Activated T-cell treated with anti-CD3 and anti-CD28 coated beads for 24 hours (primary cell): ENCODE data around the gene AWAT2.
"Not testable (repeated sequence)": the region's sequence is repeated elsewhere in the genome, so short reads cannot be mapped to it uniquely, and the experiment has no call there.

Experiments used
- DNase-seq: peaks from one replicate; pipeline ENCODE4 v3.0.0-alpha.2; 2020; ENCODE audit warnings: low read depth

Gene AWAT2

DNA sequence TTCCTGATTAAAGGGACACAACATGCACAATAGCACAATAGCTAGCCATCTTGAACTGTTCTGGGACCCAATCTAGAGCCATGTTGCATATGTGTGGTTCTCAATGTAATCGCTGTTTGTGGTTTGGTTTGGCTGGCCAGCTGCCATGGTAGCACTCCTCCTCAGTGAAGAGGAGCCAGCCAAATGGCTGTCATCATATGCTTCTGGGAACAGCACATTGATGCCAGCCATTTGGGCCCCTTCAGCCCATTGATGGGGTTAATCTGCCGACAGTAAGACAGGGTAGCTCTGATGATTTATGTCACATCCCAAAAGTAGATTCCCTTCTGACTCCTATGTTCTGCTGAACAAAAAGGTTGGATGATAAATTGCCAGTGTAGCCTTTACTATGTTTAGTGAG is 48.5 kb downstream of the AWAT2 start:
- no peak for DNase-seq

DNA sequence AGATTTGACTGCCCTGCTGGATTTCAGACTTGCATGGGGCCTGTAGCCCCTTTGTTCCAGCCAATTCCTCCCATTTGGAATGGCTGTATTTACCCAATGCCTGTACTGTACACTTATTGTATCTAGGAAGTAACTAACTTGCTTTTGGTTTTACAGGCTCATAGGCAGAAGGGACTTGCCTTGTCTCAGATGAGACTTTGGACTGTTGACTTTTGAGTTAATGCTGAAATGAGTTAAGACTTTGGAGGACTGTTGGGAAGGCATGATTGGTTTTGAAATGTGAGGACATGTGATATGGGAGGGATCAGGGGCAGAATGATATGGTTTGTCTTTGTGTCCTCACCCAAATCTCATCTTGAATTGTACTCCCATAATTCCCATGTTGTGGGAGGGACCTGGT is 51.4 kb downstream of the AWAT2 start:
- not testable (repeated sequence) for DNase-seq

DNA sequence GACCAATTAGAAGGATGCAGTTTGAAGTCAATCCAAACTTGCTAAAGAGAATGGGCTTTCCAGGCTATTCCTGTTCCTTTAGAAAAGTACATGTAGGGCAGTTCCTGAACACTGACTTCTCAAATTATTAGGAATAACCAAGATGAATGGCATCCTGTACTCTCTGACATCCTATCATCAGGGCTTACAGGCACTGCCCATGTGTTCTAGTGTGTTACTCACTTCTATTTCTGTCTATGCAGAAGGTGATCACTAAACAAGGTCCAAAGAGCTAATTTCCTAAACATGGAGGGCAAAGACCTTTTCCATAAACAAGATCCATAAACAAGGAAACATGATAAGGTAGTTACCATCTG is 53.6 kb downstream of the AWAT2 start:
- no peak for DNase-seq

DNA sequence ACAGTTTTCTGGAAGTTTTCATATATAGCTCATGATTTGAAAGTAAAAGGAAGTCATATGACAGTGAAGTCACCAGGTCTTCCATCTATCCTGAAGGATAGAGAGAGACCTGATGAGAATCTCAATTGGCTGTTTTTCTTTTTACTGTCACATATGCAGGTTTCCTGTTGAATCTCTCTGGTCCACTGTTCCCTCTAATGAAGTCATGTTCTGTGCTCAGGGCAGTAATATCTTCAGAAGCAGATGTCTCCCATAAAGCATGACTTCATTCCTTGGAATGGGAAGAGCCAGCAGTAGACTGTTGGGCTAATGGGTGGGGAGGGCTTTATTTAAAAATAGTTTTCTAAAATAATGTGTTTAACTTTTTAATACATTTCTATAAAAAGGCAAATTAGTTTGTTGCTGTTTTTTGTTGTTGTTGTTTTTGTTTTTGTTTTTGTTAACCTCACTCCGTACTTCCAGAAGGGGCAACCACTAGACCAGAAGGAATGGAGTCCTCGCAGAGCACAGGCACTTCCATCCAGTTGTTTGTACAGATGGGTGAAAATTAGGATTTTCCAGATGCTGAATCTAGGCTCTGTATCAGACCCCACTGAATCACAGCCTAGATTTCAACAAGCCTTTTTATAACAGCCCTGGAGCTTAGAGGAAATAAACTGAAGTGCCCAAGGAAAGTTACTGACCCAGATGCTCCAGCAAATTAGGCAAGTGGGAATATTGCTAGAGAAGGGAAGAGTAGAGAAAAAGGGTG is 54.2 kb downstream of the AWAT2 start:
- no peak for DNase-seq

DNA sequence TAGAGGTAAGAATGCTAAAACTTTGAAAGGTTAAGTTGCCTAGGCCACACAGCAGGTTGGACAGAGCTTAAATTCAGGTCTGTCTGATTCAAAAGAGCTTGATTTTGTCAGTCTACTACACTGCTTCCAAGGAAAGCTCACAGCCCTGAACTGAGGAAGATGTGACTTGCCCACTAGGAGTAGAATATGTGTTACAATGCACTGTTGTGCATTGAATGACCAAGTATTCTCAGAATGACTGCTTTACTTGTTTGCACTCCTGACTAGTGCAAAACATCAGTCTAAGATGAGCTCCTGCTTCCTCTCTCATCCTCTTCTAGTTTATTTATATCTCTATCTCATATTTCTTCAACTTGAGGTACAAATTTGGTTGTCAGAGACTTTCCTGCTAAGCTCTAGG is 56.2 kb downstream of the AWAT2 start:
- no peak for DNase-seq

DNA sequence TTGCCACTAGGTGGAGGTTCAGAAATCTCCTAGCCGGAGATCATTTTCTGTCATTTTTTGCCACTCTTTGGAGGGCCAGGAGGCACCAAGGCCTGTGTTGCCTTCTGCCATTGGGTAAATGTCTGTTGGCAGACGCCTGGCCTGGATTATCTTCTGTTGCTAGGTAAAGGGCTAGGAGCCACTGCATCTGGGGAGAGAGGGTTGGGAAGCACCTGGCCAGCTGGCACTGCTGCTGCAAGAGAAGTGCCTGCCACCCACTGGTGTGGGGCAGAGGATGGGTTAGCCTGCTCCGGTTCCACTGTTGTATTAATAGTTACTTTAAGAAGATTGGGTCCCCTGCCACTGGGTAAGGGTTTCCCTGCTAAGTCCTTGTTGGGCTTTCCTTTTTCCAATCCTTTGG is 58.1 kb downstream of the AWAT2 start:
- DNase-seq, result no peak
